Calu3 (cell line): ENCODE results near the gene DUSP7. TPM values are rescaled to one million over a fixed set of nuclear protein-coding genes. Genes with fewer than 3 reads are reported as not detected.
"Not testable (repeated sequence)": the region's sequence is repeated elsewhere in the genome, so short reads cannot be mapped to it uniquely, and the experiment has no call there.

Source experiments
- BruUV-seq: library from RNA; stranded (reverse); fragments of 400-500 nt; replicated peaks from 2 replicates; lab custom pipeline; 2021; lab: Mats Ljungman, UMichigan
- CTCF ChIA-PET: fragments of 300-600 bp; sonication (Branson Sonifier 250); formaldehyde crosslinking; loops from one replicate; lab custom pipeline; 2022; ENCODE audit warnings: antibody characterized with exemption; lab: Charles Lee
- DNase-seq: peaks from one replicate; pipeline ENCODE4 v3.0.0; 2022
- H3K27ac Mint-ChIP-seq: one replicate; pipeline ENCODE4 v1.8.0; 2022; ENCODE audit warnings: mixed read lengths; ENCODE audit not compliant: unreplicated experiment
- H3K27me3 Mint-ChIP-seq: one replicate; pipeline ENCODE4 v1.8.0; 2022; ENCODE audit warnings: mixed read lengths; ENCODE audit not compliant: unreplicated experiment
- H3K36me3 Mint-ChIP-seq: one replicate; pipeline ENCODE4 v1.8.0; 2022; ENCODE audit warnings: mild to moderate bottlenecking, moderate library complexity, mixed read lengths; ENCODE audit not compliant: insufficient read depth, unreplicated experiment
- H3K4me1 Mint-ChIP-seq: one replicate; pipeline ENCODE4 v1.8.0; 2022; ENCODE audit warnings: mild to moderate bottlenecking, low read depth, mixed read lengths; ENCODE audit not compliant: unreplicated experiment
- H3K4me3 Mint-ChIP-seq: one replicate; pipeline ENCODE4 v1.8.0; 2022; ENCODE audit warnings: mild to moderate bottlenecking, low read depth, moderate library complexity, mixed read lengths; ENCODE audit not compliant: unreplicated experiment
- H3K9me3 Mint-ChIP-seq: one replicate; pipeline ENCODE4 v1.8.0; 2022; ENCODE audit warnings: low read depth, mixed read lengths; ENCODE audit not compliant: unreplicated experiment
- intact Hi-C: fragments of 100-400 bp; cut with micrococcal nuclease; formaldehyde crosslinking; loops from one replicate; pipeline ENCODE4 v1.10.0; 2022; ENCODE audit not compliant: unreplicated experiment
- total RNA-seq: library from RNA; stranded (reverse); gene quantifications from 2 replicates; pipeline ENCODE4 v1.2.3, GENCODE V29; 2022
- TF ChIP-seq, protein P1 (sequence below): fragments of 200-600 bp; IDR thresholded peaks from one replicate; pipeline ENCODE4 v1.8.0; 2022; ENCODE audit warnings: antibody characterized with exemption; ENCODE audit not compliant: unreplicated experiment

Gene DUSP7
- total RNA-seq, 1 experiment from 2014 or later: 7.7 TPM

GRCh38 chr3:52043750-52044149, 12.6 kb downstream of the DUSP7 start:
- peaks cover 16% of the 10 kb centered on the region for H3K4me1 Mint-ChIP-seq
- intact Hi-C loops: no loop called here
- H3K4me3 Mint-ChIP-seq: no peak overlapping the region
- no peaks in the 10 kb centered on the region for H3K9me3 Mint-ChIP-seq
- BruUV-seq: no TSS peak
- no peak overlapping the region for H3K27ac Mint-ChIP-seq
- DNase-seq: no peak
- CTCF ChIA-PET: interaction anchor here (1.3 kb wide), 1 partner anchor 12 kb away, joined by 3 read pairs; no protein-coding TSS in a partner anchor
- no peaks in the 10 kb centered on the region for H3K36me3 Mint-ChIP-seq
- TF ChIP-seq, protein P1, sequence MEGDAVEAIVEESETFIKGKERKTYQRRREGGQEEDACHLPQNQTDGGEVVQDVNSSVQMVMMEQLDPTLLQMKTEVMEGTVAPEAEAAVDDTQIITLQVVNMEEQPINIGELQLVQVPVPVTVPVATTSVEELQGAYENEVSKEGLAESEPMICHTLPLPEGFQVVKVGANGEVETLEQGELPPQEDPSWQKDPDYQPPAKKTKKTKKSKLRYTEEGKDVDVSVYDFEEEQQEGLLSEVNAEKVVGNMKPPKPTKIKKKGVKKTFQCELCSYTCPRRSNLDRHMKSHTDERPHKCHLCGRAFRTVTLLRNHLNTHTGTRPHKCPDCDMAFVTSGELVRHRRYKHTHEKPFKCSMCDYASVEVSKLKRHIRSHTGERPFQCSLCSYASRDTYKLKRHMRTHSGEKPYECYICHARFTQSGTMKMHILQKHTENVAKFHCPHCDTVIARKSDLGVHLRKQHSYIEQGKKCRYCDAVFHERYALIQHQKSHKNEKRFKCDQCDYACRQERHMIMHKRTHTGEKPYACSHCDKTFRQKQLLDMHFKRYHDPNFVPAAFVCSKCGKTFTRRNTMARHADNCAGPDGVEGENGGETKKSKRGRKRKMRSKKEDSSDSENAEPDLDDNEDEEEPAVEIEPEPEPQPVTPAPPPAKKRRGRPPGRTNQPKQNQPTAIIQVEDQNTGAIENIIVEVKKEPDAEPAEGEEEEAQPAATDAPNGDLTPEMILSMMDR: no peak
- peaks cover 12% of the 10 kb centered on the region for H3K27me3 Mint-ChIP-seq

GRCh38 chr3:52043039-52043438, 13.3 kb downstream of the DUSP7 start:
- H3K36me3 Mint-ChIP-seq, DNase-seq, intact Hi-C loops, BruUV-seq, H3K27ac Mint-ChIP-seq, H3K9me3 Mint-ChIP-seq, CTCF ChIA-PET, H3K4me3 Mint-ChIP-seq: not testable (repeated sequence)
- H3K4me1 Mint-ChIP-seq: peaks cover 16% of the 10 kb centered on the region
- H3K27me3 Mint-ChIP-seq: peaks cover 12% of the 10 kb centered on the region

DNA sequence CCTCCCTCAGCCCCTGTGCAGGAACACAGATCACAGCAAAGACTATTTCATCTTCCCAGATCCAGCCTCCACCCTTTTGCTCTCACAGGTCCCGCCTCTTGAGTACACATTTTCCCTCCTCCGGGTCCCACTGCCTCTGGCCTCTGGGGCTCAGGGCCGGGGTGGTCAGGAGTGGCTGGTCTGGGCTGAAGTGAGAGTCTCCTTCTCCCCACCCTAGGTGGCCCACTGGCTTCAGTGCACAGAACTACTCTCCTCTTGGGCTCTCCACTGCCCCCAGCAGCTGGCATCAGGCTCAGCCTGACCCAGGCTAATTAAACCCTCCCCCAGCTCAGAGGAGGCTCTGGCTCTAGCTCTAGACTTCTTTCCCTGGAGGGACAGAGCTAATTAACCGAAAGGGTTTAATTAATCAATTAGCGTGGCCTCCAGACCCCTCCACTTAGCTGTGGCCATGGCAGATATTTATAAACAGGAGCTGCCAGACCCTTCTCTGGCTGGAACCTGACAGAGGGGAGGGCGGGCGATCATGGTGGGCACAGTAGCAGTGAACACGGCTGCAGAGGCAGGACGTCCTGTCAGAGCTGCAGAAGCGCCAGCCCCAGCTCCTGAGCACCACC, 15.1 kb downstream of the DUSP7 start:
- BruUV-seq: no TSS peak
- Mint-ChIP-seq H3K4me3 (no peak overlapping the region), H3K27ac (no peak overlapping the region), H3K4me1 (peaks cover 7% of the 10 kb centered on the region), H3K27me3 (peaks cover 12% of the 10 kb centered on the region), H3K9me3 (no peaks in the 10 kb centered on the region), H3K36me3 (no peaks in the 10 kb centered on the region)
- no peak for DNase-seq
- CTCF ChIA-PET: interaction anchor here (1.0 kb wide), 1 partner anchor 14 kb away, joined by 4 read pairs; no protein-coding TSS in a partner anchor
- TF ChIP-seq, protein P1: no peak
- intact Hi-C loops: no loop called here

GRCh38 chr3:52040600-52040999, 15.8 kb downstream of the DUSP7 start:
- no peak overlapping the region for H3K4me3 Mint-ChIP-seq
- no TSS peak for BruUV-seq
- peaks cover 12% of the 10 kb centered on the region for H3K27me3 Mint-ChIP-seq
- TF ChIP-seq, protein P1: no peak
- intact Hi-C loops: no loop called here
- no peaks in the 10 kb centered on the region for H3K9me3 Mint-ChIP-seq
- CTCF ChIA-PET: interaction anchor here (0.6 kb wide), 1 partner anchor 15 kb away, joined by 4 read pairs; the partner anchor contains the start of gene DUSP7
- H3K27ac Mint-ChIP-seq: no peak overlapping the region
- H3K4me1 Mint-ChIP-seq: peaks cover 5% of the 10 kb centered on the region
- no peaks in the 10 kb centered on the region for H3K36me3 Mint-ChIP-seq
- DNase-seq: no peak

DNA sequence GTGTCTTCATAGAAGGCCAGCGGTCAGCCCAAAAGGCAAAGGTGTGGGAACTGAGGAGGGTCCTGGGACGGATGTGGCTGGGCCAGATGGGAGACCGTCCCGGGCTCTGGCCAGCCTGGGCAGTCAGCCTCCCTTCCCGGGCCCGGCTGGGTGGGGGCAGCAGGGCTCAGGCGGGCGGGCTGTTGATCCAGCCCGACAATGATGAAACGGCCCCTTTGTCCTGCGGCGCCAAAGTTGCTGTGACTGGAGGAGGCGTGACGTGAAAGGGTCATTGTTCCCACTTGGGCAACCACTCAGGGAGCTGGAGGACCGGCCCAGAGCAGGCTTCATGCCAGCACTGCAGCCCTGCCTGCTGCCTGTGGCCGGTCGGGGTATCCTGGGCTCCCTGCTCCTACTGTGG, 16.5 kb downstream of the DUSP7 start:
- H3K4me3 Mint-ChIP-seq: no peak overlapping the region
- H3K36me3 Mint-ChIP-seq: no peaks in the 10 kb centered on the region
- CTCF ChIA-PET: interaction anchor here (0.6 kb wide), 1 partner anchor 16 kb away, joined by 4 read pairs; the partner anchor contains the start of gene DUSP7
- BruUV-seq: no TSS peak
- no peak overlapping the region for H3K27ac Mint-ChIP-seq
- peak; percentile 78 for DNase-seq
- H3K4me1 Mint-ChIP-seq: peaks cover 5% of the 10 kb centered on the region
- intact Hi-C loops: no loop called here
- H3K27me3 Mint-ChIP-seq: peaks cover 12% of the 10 kb centered on the region
- TF ChIP-seq, protein P1: no peak
- no peaks in the 10 kb centered on the region for H3K9me3 Mint-ChIP-seq
